Choroid plexus epithelial cell (primary cell): ENCODE measurements around the gene ZNF692.
"Not testable (repeated sequence)": the region's sequence is repeated elsewhere in the genome, so short reads cannot be mapped to it uniquely, and the experiment has no call there.

Experiments used
- DNase-seq: peaks from one replicate; pipeline ENCODE4 v3.0.0-alpha.2; 2010; ENCODE audit warnings: low read depth
- H3K4me3 ChIP-seq: 2 replicates; pipeline ENCODE4 v1.5.1; 2011; ENCODE audit warnings: low read depth, mild to moderate bottlenecking, control low read depth, low read length, moderate library complexity
- TF ChIP-seq, protein P1 (sequence below): conservative IDR thresholded peaks from 2 replicates; pipeline ENCODE4 v1.5.1; 2011; ENCODE audit warnings: low read depth, mild to moderate bottlenecking, control low read depth, inconsistent platforms, low read length, moderate library complexity

Gene ZNF692

DNA sequence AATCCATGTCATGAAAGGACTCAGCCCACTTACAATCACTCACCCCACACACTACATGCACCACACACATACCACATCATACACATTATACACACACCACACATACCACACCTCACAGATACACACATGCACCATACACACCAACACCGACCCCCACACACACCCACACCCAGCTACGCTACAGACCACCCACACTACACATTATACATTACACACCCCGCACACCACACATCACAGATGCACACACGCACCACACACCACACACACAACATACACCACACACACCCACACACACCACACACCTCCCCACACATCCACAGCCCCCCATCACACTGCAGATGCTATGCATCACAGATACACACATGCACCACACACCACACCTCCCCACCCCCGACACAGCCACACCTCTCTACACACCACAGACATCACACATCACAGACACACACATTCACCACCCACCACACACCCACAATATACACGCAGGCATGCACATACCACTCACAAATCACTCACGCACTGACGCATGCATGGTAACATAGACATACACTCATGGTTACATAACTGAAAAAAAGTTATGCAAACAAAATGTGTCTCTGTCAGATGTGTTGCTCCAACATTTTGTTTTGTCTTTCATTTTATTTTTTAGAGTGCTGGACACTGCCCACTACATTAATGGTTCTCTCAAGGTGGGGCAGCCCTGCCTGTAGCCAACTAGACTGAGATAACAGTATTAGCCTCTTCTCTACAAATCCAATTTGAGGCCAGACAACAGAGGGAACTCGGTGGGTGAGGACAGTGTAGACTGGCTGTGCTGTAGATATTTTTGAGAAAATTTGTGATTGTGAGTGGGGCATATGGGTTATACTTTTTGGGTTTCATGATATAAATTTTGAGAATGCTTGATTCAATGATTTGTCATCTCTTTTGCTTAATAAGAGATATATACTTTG is 31.9 kb upstream of the ZNF692 start:
- DNase-seq, result no peak
- no peak overlapping the region for H3K4me3 ChIP-seq
- TF ChIP-seq, protein P1, sequence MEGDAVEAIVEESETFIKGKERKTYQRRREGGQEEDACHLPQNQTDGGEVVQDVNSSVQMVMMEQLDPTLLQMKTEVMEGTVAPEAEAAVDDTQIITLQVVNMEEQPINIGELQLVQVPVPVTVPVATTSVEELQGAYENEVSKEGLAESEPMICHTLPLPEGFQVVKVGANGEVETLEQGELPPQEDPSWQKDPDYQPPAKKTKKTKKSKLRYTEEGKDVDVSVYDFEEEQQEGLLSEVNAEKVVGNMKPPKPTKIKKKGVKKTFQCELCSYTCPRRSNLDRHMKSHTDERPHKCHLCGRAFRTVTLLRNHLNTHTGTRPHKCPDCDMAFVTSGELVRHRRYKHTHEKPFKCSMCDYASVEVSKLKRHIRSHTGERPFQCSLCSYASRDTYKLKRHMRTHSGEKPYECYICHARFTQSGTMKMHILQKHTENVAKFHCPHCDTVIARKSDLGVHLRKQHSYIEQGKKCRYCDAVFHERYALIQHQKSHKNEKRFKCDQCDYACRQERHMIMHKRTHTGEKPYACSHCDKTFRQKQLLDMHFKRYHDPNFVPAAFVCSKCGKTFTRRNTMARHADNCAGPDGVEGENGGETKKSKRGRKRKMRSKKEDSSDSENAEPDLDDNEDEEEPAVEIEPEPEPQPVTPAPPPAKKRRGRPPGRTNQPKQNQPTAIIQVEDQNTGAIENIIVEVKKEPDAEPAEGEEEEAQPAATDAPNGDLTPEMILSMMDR, result no peak

DNA sequence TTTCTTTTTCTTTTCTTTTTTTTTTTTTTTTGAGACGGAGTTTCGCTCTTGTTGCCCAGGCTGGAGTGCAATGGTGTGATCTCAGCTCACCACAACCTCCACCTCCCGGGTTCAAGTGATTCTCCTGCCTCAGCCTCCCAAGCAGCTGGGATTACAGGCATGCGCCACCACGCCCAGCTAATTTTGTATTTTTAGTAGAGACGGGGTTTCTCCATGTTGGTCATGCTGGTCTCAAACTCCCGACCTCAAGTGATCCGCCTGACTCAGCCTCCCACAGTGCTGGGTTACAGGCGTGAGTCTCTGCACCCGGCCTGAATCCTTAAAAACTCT is 31.0 kb upstream of the ZNF692 start:
- H3K4me3 ChIP-seq, DNase-seq: not testable (repeated sequence)

DNA sequence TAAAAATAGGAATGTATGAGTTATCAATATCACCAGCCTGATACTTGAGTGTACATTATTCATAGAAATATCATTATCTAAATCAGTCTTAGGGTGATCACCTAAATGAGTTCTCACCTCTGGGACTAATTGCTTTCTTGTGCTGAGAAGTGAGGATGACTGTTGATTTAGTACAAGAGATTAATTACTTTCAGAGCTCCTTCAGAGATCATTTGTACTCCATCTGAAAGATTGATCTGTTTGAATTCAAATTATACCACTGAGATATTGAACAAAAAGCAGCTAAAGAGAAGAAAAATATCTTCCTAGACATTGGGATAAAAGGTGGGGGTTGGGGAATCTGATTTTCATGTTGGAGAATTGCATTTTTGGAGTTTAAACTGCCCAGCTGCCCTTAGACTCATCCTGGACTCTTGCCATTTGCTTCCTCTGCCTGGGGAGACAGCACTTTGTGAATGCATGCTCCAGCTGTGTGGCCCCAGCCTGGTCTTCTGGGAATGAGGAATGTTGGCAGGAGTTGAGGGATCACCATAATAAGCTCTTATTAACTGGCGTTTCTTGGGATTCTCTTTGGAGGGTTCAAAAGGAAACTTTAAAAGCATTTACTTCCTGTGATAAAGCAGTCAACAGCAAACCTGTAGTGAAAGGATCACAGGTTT is 27.5 kb upstream of the ZNF692 start:
- TF ChIP-seq, protein P1, result no peak
- peak; percentile 32 for DNase-seq
- H3K4me3 ChIP-seq, result no peak overlapping the region

DNA sequence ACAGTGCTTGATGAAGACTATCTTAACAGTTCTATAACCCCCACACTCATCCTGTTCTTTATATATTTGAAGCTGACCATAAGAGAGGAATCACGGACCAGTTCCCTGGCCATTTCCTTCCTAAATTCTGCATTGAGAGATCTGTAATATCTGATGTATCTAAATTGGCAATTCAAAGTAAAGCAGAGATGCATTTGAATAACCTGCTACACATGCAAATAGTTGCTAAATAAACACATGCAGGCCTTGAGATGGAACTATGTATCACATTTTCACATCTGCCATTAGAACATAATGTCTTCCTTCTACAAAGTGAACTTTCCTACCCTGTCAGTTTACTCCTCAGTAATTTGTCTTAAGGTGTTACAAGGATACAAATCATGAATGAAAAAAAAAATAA is 26.8 kb upstream of the ZNF692 start:
- TF ChIP-seq, protein P1, result no peak
- no peak overlapping the region for H3K4me3 ChIP-seq
- no peak for DNase-seq

DNA sequence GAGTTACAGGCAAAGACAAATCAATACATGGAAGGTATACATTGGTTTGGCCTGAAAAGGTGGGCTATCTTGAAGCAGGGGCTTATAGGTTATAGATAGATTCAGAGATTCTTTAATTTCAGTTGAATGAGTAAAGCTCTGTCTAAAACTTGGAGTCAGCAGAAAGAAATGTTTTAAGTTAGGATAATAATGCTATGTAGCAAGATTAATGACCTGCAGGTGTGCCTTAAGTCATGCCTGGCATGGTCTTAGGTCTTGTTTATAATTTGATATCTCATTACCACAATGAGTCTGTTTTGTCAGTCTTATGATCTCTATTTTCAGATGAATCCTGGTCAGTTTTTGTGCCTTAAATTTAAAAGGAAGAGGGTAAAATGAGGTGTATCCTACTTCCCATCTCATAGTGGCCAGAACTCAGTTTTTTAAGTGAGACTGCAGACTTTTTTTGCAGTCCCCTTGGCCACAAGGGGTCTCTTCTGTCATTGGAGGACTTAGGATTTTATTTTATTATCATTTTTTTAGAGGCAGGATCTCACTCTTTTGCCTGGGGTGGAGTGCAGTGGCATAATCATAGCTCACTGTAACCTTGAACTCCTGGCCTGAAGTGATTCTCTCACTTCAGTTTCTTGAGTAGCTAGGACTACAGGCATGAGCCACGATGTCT is 25.9 kb upstream of the ZNF692 start:
- no peak overlapping the region for H3K4me3 ChIP-seq
- TF ChIP-seq, protein P1, result peak; percentile 23
- no peak for DNase-seq

DNA sequence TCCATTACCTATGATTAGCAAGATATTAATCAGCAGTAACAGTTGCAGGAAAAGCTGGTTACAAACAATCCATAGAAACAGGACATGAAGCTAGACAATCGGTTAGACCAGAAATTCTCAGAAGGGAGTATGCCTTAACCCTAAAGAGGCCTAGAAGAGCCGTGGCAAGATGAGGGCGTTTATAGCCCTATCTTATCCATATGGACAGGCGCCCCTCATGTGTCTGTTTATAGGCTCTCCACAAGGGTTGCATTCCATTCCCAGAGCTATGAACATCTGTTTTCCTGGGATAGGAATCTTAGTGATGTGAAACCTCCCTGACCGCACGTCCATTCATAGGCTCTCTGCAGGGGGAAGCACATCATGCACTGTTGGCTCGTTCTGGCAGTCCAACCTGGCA is 23.5 kb upstream of the ZNF692 start:
- not testable (repeated sequence) for H3K4me3 ChIP-seq
- DNase-seq, result peak; percentile 22

DNA sequence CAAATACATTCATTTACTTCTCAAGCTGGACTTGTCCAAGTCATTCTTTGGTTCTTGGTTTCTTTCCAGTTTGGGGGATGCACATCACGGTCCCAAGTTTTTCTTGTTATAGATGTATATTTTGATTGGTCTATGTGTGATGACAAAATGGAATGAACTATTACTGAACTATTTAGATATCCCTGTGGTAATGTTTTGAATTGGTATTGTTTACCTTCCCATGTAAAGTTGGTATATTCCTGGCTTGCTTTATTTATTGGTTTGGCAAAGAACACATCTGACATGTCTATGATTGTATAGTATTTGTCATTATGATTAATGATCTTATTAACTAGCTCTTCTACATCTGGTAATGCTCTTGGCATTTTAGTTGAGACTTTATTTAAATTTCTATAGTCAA is 22.4 kb upstream of the ZNF692 start:
- DNase-seq, result no peak
- TF ChIP-seq, protein P1, result no peak
- H3K4me3 ChIP-seq, result no peak overlapping the region
